H9 (cell line): ENCODE data around the gene LTBP4. TPM values are rescaled to one million over a fixed set of nuclear protein-coding genes. Genes with fewer than 3 reads are reported as not detected.
A peak's percentile ranks its signal among the peaks of the same experiment; 100 is the strongest.

Experiments used
- DNase-seq: peaks from one replicate; pipeline ENCODE4 v3.0.0-alpha.2; 2017
- H2AFZ ChIP-seq: one replicate; pipeline ENCODE4 v1.6.1; 2013; ENCODE audit warnings: mild to moderate bottlenecking, low read length, control low read depth, moderate library complexity
- H2AK5ac ChIP-seq: 2 replicates; pipeline ENCODE4 v1.6.1; 2013; ENCODE audit warnings: low read length, control low read depth, mixed read lengths; ENCODE audit not compliant: insufficient read length
- H2BK120ac ChIP-seq: one replicate; pipeline ENCODE4 v1.6.1; 2013; ENCODE audit warnings: low read depth, mild to moderate bottlenecking, low read length, control low read depth, inconsistent platforms; ENCODE audit not compliant: poor library complexity, severe bottlenecking
- H2BK12ac ChIP-seq: 2 replicates; pipeline ENCODE4 v1.6.1; 2013; ENCODE audit warnings: low read length, control low read depth, mixed read lengths, low read depth; ENCODE audit not compliant: insufficient read length
- H2BK15ac ChIP-seq: 2 replicates; pipeline ENCODE4 v1.6.1; 2013; ENCODE audit warnings: low read depth, low read length, control low read depth
- H2BK20ac ChIP-seq: one replicate; pipeline ENCODE4 v1.6.1; 2013; ENCODE audit warnings: low read depth, mild to moderate bottlenecking, low read length, control low read depth, inconsistent platforms; ENCODE audit not compliant: poor library complexity, severe bottlenecking
- H2BK5ac ChIP-seq: 2 replicates; pipeline ENCODE4 v1.6.1; 2013; ENCODE audit warnings: low read length, control low read depth, mixed read lengths; ENCODE audit not compliant: insufficient read length
- H3K14ac ChIP-seq: 2 replicates; pipeline ENCODE4 v1.6.1; 2013; ENCODE audit warnings: low read length, control low read depth; ENCODE audit not compliant: insufficient read depth
- H3K18ac ChIP-seq: 2 replicates; pipeline ENCODE4 v1.6.1; 2013; ENCODE audit warnings: low read depth, mild to moderate bottlenecking, mixed read lengths, low read length, control low read depth; ENCODE audit not compliant: insufficient read length
- H3K23ac ChIP-seq: 2 replicates; pipeline ENCODE4 v1.6.1; 2013; ENCODE audit warnings: low read length, control low read depth, mixed read lengths, low read depth; ENCODE audit not compliant: insufficient read length
- H3K23me2 ChIP-seq: 2 replicates; pipeline ENCODE4 v1.6.1; 2013; ENCODE audit warnings: low read depth, mild to moderate bottlenecking, mixed read lengths, low read length, control low read depth; ENCODE audit not compliant: insufficient read length, poor library complexity, severe bottlenecking
- H3K27ac ChIP-seq: 2 replicates; pipeline ENCODE4 v1.5.1; 2013; ENCODE audit warnings: low read length, control low read depth, mixed read lengths, low read depth; ENCODE audit not compliant: insufficient read length
- H3K27me3 ChIP-seq: 2 replicates; pipeline ENCODE4 v1.6.1; 2013; ENCODE audit warnings: low read length, control low read depth, inconsistent platforms; ENCODE audit not compliant: insufficient read depth
- H3K4ac ChIP-seq: 2 replicates; pipeline ENCODE4 v1.6.1; 2013; ENCODE audit warnings: low read depth, mild to moderate bottlenecking, control low read depth, inconsistent platforms, low read length, moderate library complexity
- H3K4me1 ChIP-seq: 2 replicates; pipeline ENCODE4 v1.6.1; 2013; ENCODE audit warnings: low read length, control low read depth, inconsistent platforms; ENCODE audit not compliant: insufficient read depth
- H3K4me2 ChIP-seq: 2 replicates; pipeline ENCODE4 v1.6.1; 2013; ENCODE audit warnings: low read length, control low read depth, mixed read lengths; ENCODE audit not compliant: insufficient read length, insufficient read depth
- H3K56ac ChIP-seq: 2 replicates; pipeline ENCODE4 v1.6.1; 2013; ENCODE audit warnings: low read depth, mild to moderate bottlenecking, mixed read lengths, low read length, control low read depth; ENCODE audit not compliant: insufficient read length
- H3K79me1 ChIP-seq: 2 replicates; pipeline ENCODE4 v1.6.1; 2013; ENCODE audit warnings: low read depth, mild to moderate bottlenecking, moderate library complexity, low read length, control low read depth, inconsistent platforms; ENCODE audit not compliant: insufficient read depth, poor library complexity, severe bottlenecking
- H3K79me2 ChIP-seq: 2 replicates; pipeline ENCODE4 v1.6.1; 2013; ENCODE audit warnings: low read length, control low read depth, inconsistent platforms; ENCODE audit not compliant: insufficient read depth
- H3K9ac ChIP-seq: 2 replicates; pipeline ENCODE4 v1.6.1; 2013; ENCODE audit warnings: low read length, control low read depth, mixed read lengths; ENCODE audit not compliant: insufficient read length; ENCODE audit errors: extremely low read depth
- H3K9me3 ChIP-seq: one replicate; pipeline ENCODE4 v1.6.1; 2013; ENCODE audit warnings: low read depth, low read length, inconsistent platforms; ENCODE audit not compliant: control insufficient read depth
- H3T11ph ChIP-seq: one replicate; pipeline ENCODE4 v1.6.1; 2013; ENCODE audit warnings: mild to moderate bottlenecking, low read length, control low read depth, inconsistent platforms
- H4K20me1 ChIP-seq: one replicate; pipeline ENCODE4 v1.6.1; 2013; ENCODE audit not compliant: control insufficient read depth, insufficient read length, insufficient read depth
- H4K5ac ChIP-seq: 2 replicates; pipeline ENCODE4 v1.6.1; 2013; ENCODE audit warnings: low read depth, mild to moderate bottlenecking, mixed read lengths, low read length, control low read depth; ENCODE audit not compliant: insufficient read length
- H4K8ac ChIP-seq: replicated peaks from 2 replicates; pipeline ENCODE4 v1.6.1; 2013; ENCODE audit warnings: low read length, control low read depth, mixed read lengths, low read depth; ENCODE audit not compliant: insufficient read length
- H4K91ac ChIP-seq: 2 replicates; pipeline ENCODE4 v1.6.1; 2013; ENCODE audit warnings: low read depth, mild to moderate bottlenecking, moderate library complexity, mixed read lengths, low read length, control low read depth; ENCODE audit not compliant: insufficient read length
- H3K27ac Mint-ChIP-seq, 3 experiments: 2 replicates in 2 of 3; 3 replicates in 1 of 3; pipeline ENCODE4 v1.8.0; 2020 to 2021; ENCODE audit warnings: mixed read lengths in 3 of 3, mild to moderate bottlenecking in 1 of 3, moderate library complexity in 1 of 3
- H3K27me3 Mint-ChIP-seq: 2 replicates; pipeline ENCODE4 v1.8.0; 2021; ENCODE audit warnings: low read depth, mild to moderate bottlenecking, moderate library complexity, mixed read lengths
- H3K36me3 Mint-ChIP-seq, 3 experiments: 2 replicates in 2 of 3; 3 replicates in 1 of 3; pipeline ENCODE4 v1.8.0; 2020 to 2021; ENCODE audit warnings: low read depth in 3 of 3, mixed read lengths in 3 of 3; ENCODE audit not compliant: insufficient read depth in 1 of 3
- H3K4me1 Mint-ChIP-seq, 2 experiments: 2 replicates each; pipeline ENCODE4 v1.8.0; 2020; ENCODE audit warnings: mixed read lengths in 2 of 2
- H3K4me3 Mint-ChIP-seq, 2 experiments: 2 replicates in 1 of 2; 3 replicates in 1 of 2; pipeline ENCODE4 v1.8.0; 2020 to 2021; ENCODE audit warnings: mild to moderate bottlenecking in 2 of 2, mixed read lengths in 2 of 2, moderate library complexity in 1 of 2
- H3K9me3 Mint-ChIP-seq, 2 experiments: 2 replicates in 1 of 2; 3 replicates in 1 of 2; pipeline ENCODE4 v1.8.0; 2020; ENCODE audit warnings: mild to moderate bottlenecking in 2 of 2, mixed read lengths in 2 of 2, moderate library complexity in 1 of 2
- WGBS: extraction: QIAGEN DNeasy Blood & Tissue Kit; methylation state at CpG from one replicate; pipeline ENCODE4 v1.1.7; 2013; ENCODE audit warnings: missing lambda C conversion rate, low lambda C conversion rate, mixed read lengths; ENCODE audit not compliant: insufficient read length; ENCODE audit errors: extremely low coverage; 5-methylcytosine and 5-hydroxymethylcytosine counted together
- total RNA-seq: library from RNA; stranded (reverse); gene quantifications from 2 replicates; pipeline ENCODE4 v1.2.1, GENCODE V29; 2021
- TF ChIP-seq, protein P1 (sequence below): fragments of 200-600 bp; sonication (generic); conservative IDR thresholded peaks from 3 replicates; pipeline ENCODE4 v1.8.0; 2021; ENCODE audit warnings: antibody characterized with exemption, mild to moderate bottlenecking

LTBP4 gene
- total RNA-seq, 1 experiment from 2014 or later, result 129 TPM

DNA sequence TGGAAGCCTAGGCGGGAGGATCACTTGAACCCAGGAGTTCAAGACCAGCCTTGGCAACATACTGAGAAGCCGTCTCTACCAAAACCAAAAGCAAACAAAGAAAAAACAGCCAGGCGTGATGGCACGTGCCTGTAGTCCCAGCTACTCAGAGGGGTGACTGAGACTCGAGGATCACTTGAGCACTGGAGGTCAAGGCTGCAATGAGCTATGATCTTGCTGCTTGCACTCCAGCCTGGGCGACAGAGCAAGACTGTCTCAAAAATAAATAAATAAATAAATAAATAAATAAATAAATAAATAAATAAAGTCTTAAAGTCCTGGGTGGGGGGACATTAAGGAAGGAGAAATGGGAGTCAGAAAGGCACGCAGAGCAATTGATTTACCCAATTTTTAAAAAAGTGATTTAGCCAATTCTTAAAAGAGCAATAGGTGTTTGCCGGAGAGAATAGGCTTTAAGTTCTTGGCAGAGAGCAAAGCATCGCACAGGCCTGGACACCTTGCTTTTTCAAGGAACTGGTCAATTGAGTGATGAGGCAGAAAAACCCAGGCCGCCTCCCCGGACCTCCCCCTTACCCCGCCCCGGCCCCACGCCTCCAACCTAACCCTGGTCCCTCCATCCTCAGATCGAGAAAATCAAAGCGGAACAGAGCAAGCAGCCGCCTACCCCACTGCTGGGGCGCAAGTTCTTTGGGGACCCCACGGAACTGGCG lies 34.0 kb upstream of the LTBP4 start:
- peak overlapping the region; percentile 33 for H3K4me2 ChIP-seq
- no peak overlapping the region for H3K27ac ChIP-seq
- no peak overlapping the region for H4K91ac ChIP-seq
- H2BK12ac ChIP-seq, result no peak overlapping the region
- H2AK5ac ChIP-seq, result no peak overlapping the region
- no peaks in the 10 kb centered on the region for H3K79me1 ChIP-seq
- H3K23ac ChIP-seq, result no peak overlapping the region
- H3K9me3 ChIP-seq, result no peaks in the 10 kb centered on the region
- no peak overlapping the region for H2BK15ac ChIP-seq
- peaks cover 27% of the 10 kb centered on the region for H3K27me3 ChIP-seq
- no peak overlapping the region for H3K14ac ChIP-seq
- no peak overlapping the region for H2BK20ac ChIP-seq
- DNase-seq, result no peak
- Mint-ChIP-seq H3K27me3 (peaks cover 74% of the 10 kb centered on the region), H3K4me1 (peaks cover 9 to 13% of the 10 kb centered on the region in 2 experiments), H3K36me3 (no peaks in the 10 kb centered on the region; a peak in 1 of 7 replicates), H3K9me3 (peaks cover 0 to 7% of the 10 kb centered on the region in 2 experiments; a peak in 1 of 5 replicates), H3K4me3 (peak overlapping the region; percentile 42 to 72), H3K27ac (no peak overlapping the region)
- H3K4me1 ChIP-seq, result peaks cover 3% of the 10 kb centered on the region; the same call in 1 of the 2 replicates
- no peak overlapping the region for H3T11ph ChIP-seq
- H3K4ac ChIP-seq, result no peak overlapping the region
- H3K56ac ChIP-seq, result no peak overlapping the region
- no peaks in the 10 kb centered on the region for H4K20me1 ChIP-seq
- H3K9ac ChIP-seq, result no peak overlapping the region
- WGBS, result no CpG with 5 or more reads among the region's 20 CpGs
- H4K8ac ChIP-seq, result no peak overlapping the region
- no peak overlapping the region for H2BK5ac ChIP-seq
- H2BK120ac ChIP-seq, result no peak overlapping the region
- H2AFZ ChIP-seq, result no peak overlapping the region
- H3K18ac ChIP-seq, result no peak overlapping the region
- peaks cover 4% of the 10 kb centered on the region for H3K23me2 ChIP-seq
- TF ChIP-seq, protein P1, sequence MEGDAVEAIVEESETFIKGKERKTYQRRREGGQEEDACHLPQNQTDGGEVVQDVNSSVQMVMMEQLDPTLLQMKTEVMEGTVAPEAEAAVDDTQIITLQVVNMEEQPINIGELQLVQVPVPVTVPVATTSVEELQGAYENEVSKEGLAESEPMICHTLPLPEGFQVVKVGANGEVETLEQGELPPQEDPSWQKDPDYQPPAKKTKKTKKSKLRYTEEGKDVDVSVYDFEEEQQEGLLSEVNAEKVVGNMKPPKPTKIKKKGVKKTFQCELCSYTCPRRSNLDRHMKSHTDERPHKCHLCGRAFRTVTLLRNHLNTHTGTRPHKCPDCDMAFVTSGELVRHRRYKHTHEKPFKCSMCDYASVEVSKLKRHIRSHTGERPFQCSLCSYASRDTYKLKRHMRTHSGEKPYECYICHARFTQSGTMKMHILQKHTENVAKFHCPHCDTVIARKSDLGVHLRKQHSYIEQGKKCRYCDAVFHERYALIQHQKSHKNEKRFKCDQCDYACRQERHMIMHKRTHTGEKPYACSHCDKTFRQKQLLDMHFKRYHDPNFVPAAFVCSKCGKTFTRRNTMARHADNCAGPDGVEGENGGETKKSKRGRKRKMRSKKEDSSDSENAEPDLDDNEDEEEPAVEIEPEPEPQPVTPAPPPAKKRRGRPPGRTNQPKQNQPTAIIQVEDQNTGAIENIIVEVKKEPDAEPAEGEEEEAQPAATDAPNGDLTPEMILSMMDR, result no peak
- H4K5ac ChIP-seq, result no peak overlapping the region
- no peaks in the 10 kb centered on the region for H3K79me2 ChIP-seq
